22Rv1 (cell line): Measurements from ENCODE around the gene ATP6V0D1.
A peak's percentile ranks its signal among the peaks of the same experiment; 100 is the strongest.

Experiments
- H3K27ac ChIP-seq: fragments of 450-650 bp; 2 replicates; pipeline ENCODE4 v1.5.1; 2017
- ZFX ChIP-seq: fragments of 450-650 bp; IDR thresholded peaks from 2 replicates; pipeline ENCODE4 v1.6.1; 2017; ENCODE audit warnings: antibody characterized with exemption, borderline replicate concordance
- TF ChIP-seq, protein P1 (sequence below): fragments of 450-650 bp; IDR thresholded peaks from 2 replicates; pipeline ENCODE4 v1.5.1; 2017; ENCODE audit warnings: mild to moderate bottlenecking

The ATP6V0D1 gene

GRCh38 chr16:67480833-67481560 lies at the start of gene ATP6V0D1:
ATP6V0D1 (minus strand) TSS chr16:67481157; CDS start chr16:67481086, 71 bp downstream.
- no peak for TF ChIP-seq ZFX
- TF ChIP-seq, protein P1, sequence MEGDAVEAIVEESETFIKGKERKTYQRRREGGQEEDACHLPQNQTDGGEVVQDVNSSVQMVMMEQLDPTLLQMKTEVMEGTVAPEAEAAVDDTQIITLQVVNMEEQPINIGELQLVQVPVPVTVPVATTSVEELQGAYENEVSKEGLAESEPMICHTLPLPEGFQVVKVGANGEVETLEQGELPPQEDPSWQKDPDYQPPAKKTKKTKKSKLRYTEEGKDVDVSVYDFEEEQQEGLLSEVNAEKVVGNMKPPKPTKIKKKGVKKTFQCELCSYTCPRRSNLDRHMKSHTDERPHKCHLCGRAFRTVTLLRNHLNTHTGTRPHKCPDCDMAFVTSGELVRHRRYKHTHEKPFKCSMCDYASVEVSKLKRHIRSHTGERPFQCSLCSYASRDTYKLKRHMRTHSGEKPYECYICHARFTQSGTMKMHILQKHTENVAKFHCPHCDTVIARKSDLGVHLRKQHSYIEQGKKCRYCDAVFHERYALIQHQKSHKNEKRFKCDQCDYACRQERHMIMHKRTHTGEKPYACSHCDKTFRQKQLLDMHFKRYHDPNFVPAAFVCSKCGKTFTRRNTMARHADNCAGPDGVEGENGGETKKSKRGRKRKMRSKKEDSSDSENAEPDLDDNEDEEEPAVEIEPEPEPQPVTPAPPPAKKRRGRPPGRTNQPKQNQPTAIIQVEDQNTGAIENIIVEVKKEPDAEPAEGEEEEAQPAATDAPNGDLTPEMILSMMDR, result peak; percentile 96

DNA sequence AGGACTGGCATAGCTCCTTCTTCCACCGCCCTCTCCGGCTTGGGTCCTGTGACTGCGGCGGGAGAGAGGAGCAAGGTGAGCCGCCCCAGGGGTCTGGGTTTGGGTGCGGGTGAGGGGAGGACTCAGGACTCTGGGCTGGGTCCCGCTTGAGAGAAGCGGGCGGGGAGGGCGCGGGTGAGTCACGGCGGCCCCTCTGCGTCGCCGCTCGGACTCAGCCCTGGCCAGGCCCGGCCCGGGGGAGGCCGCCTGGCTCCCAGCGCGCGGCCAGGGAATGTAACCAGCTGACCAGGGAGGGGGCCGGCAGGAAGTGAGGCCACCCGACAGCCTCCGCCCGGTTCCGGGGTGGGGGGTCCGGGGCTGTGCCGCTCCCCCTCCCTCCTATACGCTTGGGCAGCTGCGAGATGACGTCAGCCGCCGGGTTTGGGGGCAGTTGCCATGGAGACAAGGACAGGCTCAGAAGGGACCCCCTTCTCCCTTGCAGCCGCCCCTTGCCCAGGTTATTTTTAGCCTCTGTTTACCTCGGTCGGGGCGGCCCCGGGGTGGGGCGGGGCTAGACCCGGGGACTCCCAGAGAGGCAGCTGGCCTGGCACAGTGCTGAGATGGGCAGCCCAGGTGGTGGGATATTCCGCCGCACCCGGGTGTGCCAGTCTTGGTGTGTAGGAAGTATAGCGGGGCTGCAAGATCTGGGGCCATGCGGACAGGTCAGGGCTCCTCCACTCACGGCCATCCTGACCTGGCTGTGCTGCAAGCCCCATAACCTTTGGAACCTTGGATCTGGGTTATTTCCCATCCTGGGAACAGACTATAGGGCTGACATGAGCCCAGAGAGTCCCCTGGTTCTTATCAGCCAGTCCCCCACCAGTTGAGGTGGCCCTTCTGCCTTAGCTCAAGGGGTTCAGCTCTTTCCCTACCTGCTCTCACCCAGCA lies 49.3 kb upstream of the ATP6V0D1 start:
- TF ChIP-seq, protein P1, result no peak
- no peak for TF ChIP-seq ZFX
- peak overlapping the region; percentile 86 for H3K27ac ChIP-seq

More at GRCh38 chr16:67480833-67481560, at the start of gene ATP6V0D1:
- H3K27ac ChIP-seq, result peak within 1 kb of the TSS; percentile 76

DNA sequence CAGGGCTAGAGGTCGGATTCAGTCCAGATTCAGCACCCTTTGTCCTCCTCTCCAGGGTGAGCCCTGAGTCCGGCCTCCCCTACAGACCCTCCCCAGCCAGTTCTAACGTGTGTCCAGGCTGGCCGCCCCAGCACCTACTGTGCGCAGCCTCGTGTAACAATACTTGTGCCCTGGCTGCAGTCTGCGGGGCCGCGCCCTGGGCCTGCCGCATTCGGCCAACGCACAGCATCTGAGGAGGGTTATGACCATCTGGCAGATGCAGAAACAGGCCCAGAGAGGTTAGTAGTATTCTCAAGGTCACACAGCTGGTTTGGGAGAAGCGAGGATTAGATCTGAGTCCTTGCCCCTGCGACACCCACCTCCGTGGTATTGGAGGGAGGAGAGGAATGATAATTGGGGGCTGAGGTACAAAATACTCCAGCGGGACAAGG lies 48.6 kb upstream of the ATP6V0D1 start:
- peak overlapping the region; percentile 86 for H3K27ac ChIP-seq
- TF ChIP-seq ZFX, result no peak
- TF ChIP-seq, protein P1, result no peak

GRCh38 chr16:67528870-67529581 lies 48.1 kb upstream of the ATP6V0D1 start:
- peak overlapping the region; percentile 86 for H3K27ac ChIP-seq
- no peak for TF ChIP-seq ZFX
- TF ChIP-seq, protein P1, result no peak

GRCh38 chr16:67528222-67528869 lies 47.4 kb upstream of the ATP6V0D1 start, which contains the start of gene RIPOR1:
RIPOR1 (plus strand) TSS chr16:67528829; CDS start chr16:67538447, 9,618 bp downstream.
- TF ChIP-seq ZFX, result no peak
- TF ChIP-seq, protein P1, result no peak
- peak within 1 kb of the TSS; percentile 86 for H3K27ac ChIP-seq

DNA sequence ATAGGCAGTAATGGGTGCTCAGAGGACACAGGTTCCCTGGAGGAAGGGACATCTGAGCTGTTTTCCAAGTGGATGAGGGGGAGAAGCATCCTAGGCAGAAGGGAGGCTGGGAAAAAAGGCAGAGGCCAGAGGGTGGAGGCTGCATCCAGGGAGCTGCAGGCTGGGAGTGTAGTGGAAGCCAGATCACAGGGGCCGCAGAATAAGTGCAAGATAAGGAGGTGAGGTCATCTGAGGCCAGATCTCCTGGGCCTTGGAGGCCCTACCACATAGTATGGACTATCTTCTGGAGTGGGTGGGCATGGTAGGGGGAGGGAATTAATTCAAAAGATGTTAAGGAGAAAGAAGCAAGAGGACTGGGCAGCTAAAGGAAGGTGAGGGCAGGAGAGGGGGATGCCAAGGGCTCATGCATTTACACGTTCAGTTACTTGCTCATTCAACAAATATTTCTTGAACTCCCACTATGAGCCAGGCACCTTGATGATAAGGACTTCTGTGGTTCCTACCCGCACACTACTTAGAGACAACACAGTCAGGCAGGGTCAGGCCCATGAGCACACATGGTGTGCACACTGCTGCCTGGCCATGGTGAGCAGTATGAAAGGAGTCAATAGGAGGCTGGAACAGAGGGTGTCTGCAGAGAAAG lies 45.3 kb upstream of the ATP6V0D1 start:
- TF ChIP-seq, protein P1, result no peak
- TF ChIP-seq ZFX, result no peak
- H3K27ac ChIP-seq, result peak overlapping the region; percentile 86
